SK-N-SH (cell line): ENCODE data around the gene LYRM4. TPM values are rescaled to one million over a fixed set of nuclear protein-coding genes. Genes with fewer than 3 reads are reported as not detected.

Experiments used
- CTCF ChIA-PET: fragments of 300-600, 350-600 bp; formaldehyde crosslinking; extraction: SDS; loops from one replicate; lab custom pipeline; 2021; lab: Yijun Ruan, JAX
- POLR2A ChIA-PET: fragments of 350-600 bp; sonication (Branson Sonifier 250); formaldehyde crosslinking; extraction: SDS; loops from one replicate; lab custom pipeline; 2020; ENCODE audit warnings: antibody characterized with exemption, inconsistent platforms; lab: Yijun Ruan, JAX
- DNase-seq: peaks from one replicate; pipeline ENCODE4 v3.0.0; 2012
- H2AFZ ChIP-seq: fragments of 200-600 bp; sonication (generic); 2 replicates; pipeline ENCODE4 v1.8.1; 2016; ENCODE audit warnings: antibody characterized with exemption, mild to moderate bottlenecking, low read depth
- H3F3A ChIP-seq: fragments of 200-600 bp; sonication (generic); replicated peaks from 2 replicates; pipeline ENCODE3; 2016; ENCODE audit warnings: antibody characterized with exemption, mild to moderate bottlenecking; ENCODE audit not compliant: insufficient read depth
- H3K27ac ChIP-seq, 2 experiments: fragments of 200-500 bp in 1 of 2; fragments of 200-600 bp in 1 of 2; sonication (Bioruptor generic) in 1 of 2; sonication (generic), shearing (Covaris generic) in 1 of 2; 2 replicates each; pipeline versions ENCODE4 v1.5.1 to v1.6.1; 2014 to 2016; ENCODE audit warnings: low read depth in 2 of 2, inconsistent platforms in 1 of 2, low read length in 1 of 2, mild to moderate bottlenecking in 1 of 2, mixed read lengths in 1 of 2
- H3K27me3 ChIP-seq: fragments of 200-600 bp; sonication (generic), shearing (Covaris generic); 2 replicates; pipeline ENCODE4 v1.6.1; 2016; ENCODE audit warnings: mixed run types; ENCODE audit not compliant: insufficient read depth
- H3K36me3 ChIP-seq, 2 experiments: fragments of 200-500 bp in 1 of 2; fragments of 200-600 bp in 1 of 2; sonication (Bioruptor generic) in 1 of 2; sonication (generic) in 1 of 2; replicated peaks in 1 of 2; 2 replicates each; pipeline versions ENCODE3 to v1.5.1; 2014 to 2016; ENCODE audit warnings: low read length in 1 of 2, mild to moderate bottlenecking in 1 of 2; ENCODE audit not compliant: insufficient read depth in 2 of 2, control insufficient read depth in 1 of 2
- H3K4me1 ChIP-seq, 2 experiments: fragments of 200-500 bp in 1 of 2; fragments of 200-600 bp in 1 of 2; sonication (Bioruptor generic) in 1 of 2; sonication (generic), shearing (Covaris generic) in 1 of 2; 2 replicates each; pipeline versions ENCODE4 v1.5.1 to v1.6.1; 2014 to 2016; ENCODE audit warnings: low read depth in 1 of 2, low read length in 1 of 2, mixed run types in 1 of 2; ENCODE audit not compliant: insufficient read depth in 2 of 2, control insufficient read depth in 1 of 2
- H3K4me2 ChIP-seq: fragments of 200-600 bp; sonication (generic), shearing (Covaris generic); 2 replicates; pipeline ENCODE4 v1.6.1; 2017; ENCODE audit warnings: mixed run types
- H3K4me3 ChIP-seq, 2 experiments: fragments of 200-500 bp in 1 of 2; fragments of 200-600 bp in 1 of 2; sonication (Bioruptor generic) in 1 of 2; sonication (generic), shearing (Covaris generic) in 1 of 2; 2 replicates each; pipeline versions ENCODE4 v1.5.1 to v1.8.1; 2014 to 2016; ENCODE audit warnings: low read depth in 2 of 2, inconsistent platforms in 1 of 2, low read length in 1 of 2, mild to moderate bottlenecking in 1 of 2, mixed read lengths in 1 of 2, moderate library complexity in 1 of 2
- H3K79me2 ChIP-seq: fragments of 200-600 bp; sonication (generic); 2 replicates; pipeline ENCODE4 v1.8.1; 2017; ENCODE audit warnings: mild to moderate bottlenecking; ENCODE audit not compliant: insufficient read depth
- H3K9ac ChIP-seq: fragments of 200-600 bp; sonication (generic); 2 replicates; pipeline ENCODE4 v1.6.1; 2017; ENCODE audit warnings: mixed run types
- H3K9me2 ChIP-seq: fragments of 200-600 bp; sonication (generic); 2 replicates; pipeline ENCODE4 v1.6.1; 2017; ENCODE audit warnings: mixed run types
- H3K9me3 ChIP-seq: fragments of 200-600 bp; sonication (generic); 2 replicates; pipeline ENCODE4 v1.6.1; 2017; ENCODE audit warnings: mixed run types, mild to moderate bottlenecking, moderate library complexity
- H4K20me1 ChIP-seq: fragments of 200-600 bp; sonication (generic); 2 replicates; pipeline ENCODE4 v1.6.1; 2017; ENCODE audit warnings: mild to moderate bottlenecking, mixed run types; ENCODE audit not compliant: insufficient read depth
- CHD2 ChIP-seq: fragments of 150-350 bp; IDR thresholded peaks from 2 replicates; pipeline ENCODE4 v1.6.1; 2018; ENCODE audit warnings: low read length; ENCODE audit not compliant: partially characterized antibody
- ELF1 ChIP-seq: IDR thresholded peaks from 2 replicates; pipeline ENCODE4 v1.4.0; 2012
- EP300 ChIP-seq, 2 experiments: IDR thresholded peaks; 2 replicates each; pipeline versions ENCODE4 v1.4.0 to v1.6.1; 2012; ENCODE audit warnings: borderline replicate concordance in 1 of 2, low read depth in 1 of 2, low read length in 1 of 2
- FOXM1 ChIP-seq: IDR thresholded peaks from 2 replicates; pipeline ENCODE4 v1.4.0; 2012; ENCODE audit warnings: low read depth, mild to moderate bottlenecking
- GABPA ChIP-seq: IDR thresholded peaks from 2 replicates; pipeline ENCODE4 v1.4.0; 2012; ENCODE audit warnings: low read depth, mild to moderate bottlenecking
- JUND ChIP-seq: IDR thresholded peaks from 2 replicates; pipeline ENCODE4 v1.4.0; 2012
- MEF2A ChIP-seq: IDR thresholded peaks from 2 replicates; pipeline ENCODE4 v1.4.0; 2012; ENCODE audit warnings: low read depth, borderline replicate concordance
- MXI1 ChIP-seq: IDR thresholded peaks from 2 replicates; pipeline ENCODE4 v1.6.1; 2012; ENCODE audit warnings: mild to moderate bottlenecking, low read depth, low read length, improper control_type of control experiment
- NFIC ChIP-seq: IDR thresholded peaks from 2 replicates; pipeline ENCODE4 v1.4.0; 2012; ENCODE audit warnings: borderline replicate concordance
- POLR2AphosphoS5 ChIP-seq: IDR thresholded peaks from 2 replicates; pipeline ENCODE4 v1.6.1; 2012; ENCODE audit warnings: low read depth, low read length
- RXRA ChIP-seq: IDR thresholded peaks from 2 replicates; pipeline ENCODE4 v1.4.0; 2012; ENCODE audit warnings: low read depth, mild to moderate bottlenecking, borderline replicate concordance
- SIN3A ChIP-seq: IDR thresholded peaks from 2 replicates; pipeline ENCODE4 v1.6.1; 2012; ENCODE audit warnings: low read depth, mild to moderate bottlenecking, low read length, moderate library complexity, borderline replicate concordance
- TCF12 ChIP-seq: IDR thresholded peaks from 2 replicates; pipeline ENCODE4 v1.4.0; 2012
- YY1 ChIP-seq: IDR thresholded peaks from 2 replicates; pipeline ENCODE4 v1.4.0; 2012; ENCODE audit warnings: low read depth, mild to moderate bottlenecking
- WGBS: methylation state at CpG from one replicate; pipeline ENCODE4 v1.1.6; 2017; ENCODE audit warnings: low lambda C conversion rate; 5-methylcytosine and 5-hydroxymethylcytosine counted together
- polyA plus RNA-seq, 3 experiments: library from polyadenylated mRNA; depleted of rRNA; stranded (reverse); fragments of >200 nt; gene quantifications; 2 replicates each; pipeline ENCODE4 v1.2.3, GENCODE V29; 2012
- TF ChIP-seq, protein P1 (sequence below): IDR thresholded peaks from 2 replicates; pipeline ENCODE4 v1.4.0; 2012; ENCODE audit warnings: low read depth, borderline replicate concordance
- TF ChIP-seq, protein P2 (sequence below): IDR thresholded peaks from 2 replicates; pipeline ENCODE4 v1.4.0; 2012; ENCODE audit warnings: low read depth, borderline replicate concordance
- TF ChIP-seq, protein P3 (sequence below): IDR thresholded peaks from 2 replicates; pipeline ENCODE4 v1.6.1; 2012; ENCODE audit warnings: mild to moderate bottlenecking, low read depth, low read length, moderate library complexity

Gene LYRM4
- polyA plus RNA-seq, 1 of the 3 experiments (the other 2 are of a cell fraction) = 37.2 TPM

DNA sequence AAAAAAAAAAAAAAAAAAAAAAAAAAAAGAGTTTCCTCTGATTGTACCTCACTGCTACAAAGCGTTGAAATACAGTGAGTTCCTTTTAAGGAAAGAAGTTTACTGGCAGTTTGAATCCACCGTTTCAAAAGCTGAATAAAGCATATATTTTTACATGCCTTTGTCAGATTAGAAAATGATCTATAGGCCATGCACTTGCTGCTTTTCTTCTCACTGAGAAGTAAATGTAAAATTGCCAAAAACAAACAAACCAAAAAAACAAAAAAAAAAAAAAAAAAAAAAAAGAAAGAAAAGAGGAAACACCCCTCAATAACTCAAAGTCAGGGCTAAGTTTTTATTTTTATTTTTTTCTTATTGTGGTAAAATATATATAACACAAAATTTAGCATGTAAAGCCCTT is 81.9 kb downstream of the LYRM4 start:
- H3F3A ChIP-seq = no peaks in the 10 kb centered on the region
- H2AFZ ChIP-seq = no peak overlapping the region
- no peak for DNase-seq
- H3K9me3 ChIP-seq = no peaks in the 10 kb centered on the region
- TF ChIP-seq EP300 (IDR thresholded peaks at IDR 0.05; ENCODE audit: borderline replicate concordance in 1 of 2, low read depth in 1 of 2, low read length in 1 of 2) (no peak), FOXM1 (no peak), MXI1 (no peak), RXRA (no peak), YY1 (no peak), TCF12 (no peak), ELF1 (no peak), CHD2 (no peak), SIN3A (no peak), POLR2AphosphoS5 (no peak), MEF2A (no peak), JUND (no peak), NFIC (no peak), GABPA (no peak)
- TF ChIP-seq, protein P1, sequence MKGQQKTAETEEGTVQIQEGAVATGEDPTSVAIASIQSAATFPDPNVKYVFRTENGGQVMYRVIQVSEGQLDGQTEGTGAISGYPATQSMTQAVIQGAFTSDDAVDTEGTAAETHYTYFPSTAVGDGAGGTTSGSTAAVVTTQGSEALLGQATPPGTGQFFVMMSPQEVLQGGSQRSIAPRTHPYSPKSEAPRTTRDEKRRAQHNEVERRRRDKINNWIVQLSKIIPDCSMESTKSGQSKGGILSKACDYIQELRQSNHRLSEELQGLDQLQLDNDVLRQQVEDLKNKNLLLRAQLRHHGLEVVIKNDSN = no peak
- TF ChIP-seq, protein P2, sequence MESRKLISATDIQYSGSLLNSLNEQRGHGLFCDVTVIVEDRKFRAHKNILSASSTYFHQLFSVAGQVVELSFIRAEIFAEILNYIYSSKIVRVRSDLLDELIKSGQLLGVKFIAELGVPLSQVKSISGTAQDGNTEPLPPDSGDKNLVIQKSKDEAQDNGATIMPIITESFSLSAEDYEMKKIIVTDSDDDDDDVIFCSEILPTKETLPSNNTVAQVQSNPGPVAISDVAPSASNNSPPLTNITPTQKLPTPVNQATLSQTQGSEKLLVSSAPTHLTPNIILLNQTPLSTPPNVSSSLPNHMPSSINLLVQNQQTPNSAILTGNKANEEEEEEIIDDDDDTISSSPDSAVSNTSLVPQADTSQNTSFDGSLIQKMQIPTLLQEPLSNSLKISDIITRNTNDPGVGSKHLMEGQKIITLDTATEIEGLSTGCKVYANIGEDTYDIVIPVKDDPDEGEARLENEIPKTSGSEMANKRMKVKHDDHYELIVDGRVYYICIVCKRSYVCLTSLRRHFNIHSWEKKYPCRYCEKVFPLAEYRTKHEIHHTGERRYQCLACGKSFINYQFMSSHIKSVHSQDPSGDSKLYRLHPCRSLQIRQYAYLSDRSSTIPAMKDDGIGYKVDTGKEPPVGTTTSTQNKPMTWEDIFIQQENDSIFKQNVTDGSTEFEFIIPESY = no peak
- TF ChIP-seq, protein P3, sequence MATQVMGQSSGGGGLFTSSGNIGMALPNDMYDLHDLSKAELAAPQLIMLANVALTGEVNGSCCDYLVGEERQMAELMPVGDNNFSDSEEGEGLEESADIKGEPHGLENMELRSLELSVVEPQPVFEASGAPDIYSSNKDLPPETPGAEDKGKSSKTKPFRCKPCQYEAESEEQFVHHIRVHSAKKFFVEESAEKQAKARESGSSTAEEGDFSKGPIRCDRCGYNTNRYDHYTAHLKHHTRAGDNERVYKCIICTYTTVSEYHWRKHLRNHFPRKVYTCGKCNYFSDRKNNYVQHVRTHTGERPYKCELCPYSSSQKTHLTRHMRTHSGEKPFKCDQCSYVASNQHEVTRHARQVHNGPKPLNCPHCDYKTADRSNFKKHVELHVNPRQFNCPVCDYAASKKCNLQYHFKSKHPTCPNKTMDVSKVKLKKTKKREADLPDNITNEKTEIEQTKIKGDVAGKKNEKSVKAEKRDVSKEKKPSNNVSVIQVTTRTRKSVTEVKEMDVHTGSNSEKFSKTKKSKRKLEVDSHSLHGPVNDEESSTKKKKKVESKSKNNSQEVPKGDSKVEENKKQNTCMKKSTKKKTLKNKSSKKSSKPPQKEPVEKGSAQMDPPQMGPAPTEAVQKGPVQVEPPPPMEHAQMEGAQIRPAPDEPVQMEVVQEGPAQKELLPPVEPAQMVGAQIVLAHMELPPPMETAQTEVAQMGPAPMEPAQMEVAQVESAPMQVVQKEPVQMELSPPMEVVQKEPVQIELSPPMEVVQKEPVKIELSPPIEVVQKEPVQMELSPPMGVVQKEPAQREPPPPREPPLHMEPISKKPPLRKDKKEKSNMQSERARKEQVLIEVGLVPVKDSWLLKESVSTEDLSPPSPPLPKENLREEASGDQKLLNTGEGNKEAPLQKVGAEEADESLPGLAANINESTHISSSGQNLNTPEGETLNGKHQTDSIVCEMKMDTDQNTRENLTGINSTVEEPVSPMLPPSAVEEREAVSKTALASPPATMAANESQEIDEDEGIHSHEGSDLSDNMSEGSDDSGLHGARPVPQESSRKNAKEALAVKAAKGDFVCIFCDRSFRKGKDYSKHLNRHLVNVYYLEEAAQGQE = no peak
- no peak overlapping the region for H3K27ac ChIP-seq
- H3K4me1 ChIP-seq = peaks cover 0 to 13% of the 10 kb centered on the region in 2 experiments; a peak in 1 of 4 replicates
- H3K79me2 ChIP-seq = no peaks in the 10 kb centered on the region
- no peak overlapping the region for H3K4me2 ChIP-seq
- no peaks in the 10 kb centered on the region for H3K27me3 ChIP-seq
- H3K4me3 ChIP-seq = no peak overlapping the region
- H3K9ac ChIP-seq = no peak overlapping the region
- H4K20me1 ChIP-seq = no peaks in the 10 kb centered on the region
- no peaks in the 10 kb centered on the region for H3K9me2 ChIP-seq
- H3K36me3 ChIP-seq = no peaks in the 10 kb centered on the region
- ChIA-PET CTCF (interaction anchor here (3.3 kb wide), 1 partner anchor 35 kb away, joined by 14 read pairs; no protein-coding TSS in a partner anchor), POLR2A (no interaction called here)
- WGBS = 95% methylated on average over 2 of the region's 2 CpGs
